ENCODE results near the gene TGFBR3. TPM values are rescaled to one million over a fixed set of nuclear protein-coding genes. Genes with fewer than 3 reads are reported as not detected.

The TGFBR3 gene
- total and polyA plus RNA-seq, 8 donors: 4.2 to 689 (median 71.5) TPM

DNA sequence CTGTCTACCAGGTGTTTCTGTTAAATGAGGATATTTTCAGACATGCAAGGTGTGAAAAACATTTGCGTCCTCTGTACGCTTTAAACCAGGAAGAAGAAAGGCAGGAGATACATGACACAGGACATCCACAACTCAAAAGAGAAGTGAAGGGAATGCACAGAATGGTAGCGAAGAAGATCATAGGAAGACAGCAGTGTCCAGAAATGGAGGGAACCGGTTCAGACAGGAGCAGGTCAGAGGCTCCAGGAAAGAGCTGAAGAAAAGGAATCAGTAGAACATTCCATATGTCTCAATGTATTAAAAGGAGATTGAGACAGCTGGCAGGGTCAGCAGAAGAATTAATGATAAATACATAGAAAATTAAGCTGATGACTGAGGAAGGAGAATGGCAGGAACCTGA lies 194.4 kb downstream of the TGFBR3 start:
- DNase-seq: no peak
- no peaks in the 10 kb centered on the region for H3K9me3 ChIP-seq
- H3K27me3 ChIP-seq: no peaks in the 10 kb centered on the region
- H3K27ac ChIP-seq: no peak overlapping the region
- WGBS, 5 donors: 94 to 98% (median 95%) methylated on average over 4 of the region's 4 CpGs
- peaks cover 0 to 11% (median 6%) of the 10 kb centered on the region in 4 donors for H3K36me3 ChIP-seq
- TF ChIP-seq POLR2A (IDR thresholded peaks at IDR 0.05) (no peak), EP300 (IDR thresholded peaks at IDR 0.05) (no peak), POLR2AphosphoS5 (IDR thresholded peaks at IDR 0.05) (no peak)
- TF ChIP-seq, protein P1, sequence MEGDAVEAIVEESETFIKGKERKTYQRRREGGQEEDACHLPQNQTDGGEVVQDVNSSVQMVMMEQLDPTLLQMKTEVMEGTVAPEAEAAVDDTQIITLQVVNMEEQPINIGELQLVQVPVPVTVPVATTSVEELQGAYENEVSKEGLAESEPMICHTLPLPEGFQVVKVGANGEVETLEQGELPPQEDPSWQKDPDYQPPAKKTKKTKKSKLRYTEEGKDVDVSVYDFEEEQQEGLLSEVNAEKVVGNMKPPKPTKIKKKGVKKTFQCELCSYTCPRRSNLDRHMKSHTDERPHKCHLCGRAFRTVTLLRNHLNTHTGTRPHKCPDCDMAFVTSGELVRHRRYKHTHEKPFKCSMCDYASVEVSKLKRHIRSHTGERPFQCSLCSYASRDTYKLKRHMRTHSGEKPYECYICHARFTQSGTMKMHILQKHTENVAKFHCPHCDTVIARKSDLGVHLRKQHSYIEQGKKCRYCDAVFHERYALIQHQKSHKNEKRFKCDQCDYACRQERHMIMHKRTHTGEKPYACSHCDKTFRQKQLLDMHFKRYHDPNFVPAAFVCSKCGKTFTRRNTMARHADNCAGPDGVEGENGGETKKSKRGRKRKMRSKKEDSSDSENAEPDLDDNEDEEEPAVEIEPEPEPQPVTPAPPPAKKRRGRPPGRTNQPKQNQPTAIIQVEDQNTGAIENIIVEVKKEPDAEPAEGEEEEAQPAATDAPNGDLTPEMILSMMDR (IDR thresholded peaks at IDR 0.05): no peak
- no peak overlapping the region for H3K4me3 ChIP-seq
- intact Hi-C loops (cut with DNase I; ENCODE audit: low total_unique reads): no loop called here
- peaks cover 0 to 46% (median 22%) of the 10 kb centered on the region in 4 donors for H3K4me1 ChIP-seq

DNA sequence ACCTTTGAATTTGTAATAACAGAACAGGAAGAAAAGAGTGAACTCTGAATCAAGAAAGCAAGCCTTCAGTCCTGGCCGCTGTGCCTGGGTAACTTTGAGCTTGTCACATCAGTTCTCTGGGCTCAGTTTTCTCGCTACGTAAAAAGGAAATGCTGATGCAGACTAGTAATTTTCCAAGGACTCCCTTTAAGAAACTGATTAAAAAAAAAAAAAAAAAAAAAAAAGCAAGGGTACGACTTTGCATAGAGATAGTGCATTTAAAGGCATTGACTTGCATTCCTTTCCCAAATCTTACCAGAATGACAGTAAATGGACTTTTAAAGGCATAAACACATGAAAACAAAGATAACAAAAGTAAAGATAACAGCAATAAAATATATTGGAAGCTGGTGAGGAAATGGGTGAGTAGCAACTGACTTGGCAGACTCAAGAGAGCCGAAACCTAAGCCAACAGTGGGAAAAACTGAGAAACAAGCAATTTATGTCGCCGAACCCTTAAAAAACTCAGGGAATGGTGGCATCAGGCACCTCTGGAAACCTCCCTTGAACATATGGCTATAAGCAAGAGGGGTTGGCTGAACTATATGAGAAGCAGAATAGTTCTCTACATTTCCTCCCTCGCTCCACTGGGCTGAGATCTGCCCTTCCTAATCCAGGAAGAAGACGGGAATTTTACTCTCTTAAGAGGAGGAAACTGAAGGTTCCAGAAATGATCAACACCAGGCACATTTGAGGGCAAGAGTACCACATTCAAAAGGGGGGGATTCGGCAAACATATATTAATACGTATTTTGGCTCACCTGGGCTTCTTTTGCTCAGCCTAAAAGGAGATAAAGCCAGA lies 196.1 kb downstream of the TGFBR3 start:
- no peak for DNase-seq
- intact Hi-C loops (cut with DNase I; ENCODE audit: low total_unique reads): no loop called here
- 73 to 85% (median 82%) methylated on average over 11 of the region's 11 CpGs for WGBS, 5 donors

DNA sequence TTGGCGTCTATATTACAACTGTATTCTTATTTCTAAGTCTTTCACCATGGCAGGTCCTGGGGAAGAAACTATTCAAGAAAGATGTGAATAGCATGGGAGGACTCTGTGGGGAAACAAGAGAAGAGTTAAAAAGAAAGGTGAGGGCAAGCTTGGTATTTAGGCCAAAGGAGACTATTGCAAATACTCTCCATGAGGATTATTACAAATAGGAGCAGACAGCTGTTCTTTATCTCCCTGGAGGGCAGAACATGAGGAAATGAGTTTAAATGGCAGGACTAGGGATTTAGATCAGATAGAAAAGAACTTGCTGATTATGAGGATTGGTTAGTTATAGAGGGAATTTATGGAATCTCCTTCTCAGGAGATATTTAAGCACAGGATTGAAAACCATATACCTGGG lies 198.5 kb downstream of the TGFBR3 start:
- Histone ChIP-seq H3K27ac (peak overlapping the region in 3 of 5 donors; percentile 11 to 41 (median 41)), H3K4me1 (peaks cover 4 to 53% (median 32%) of the 10 kb centered on the region in 4 donors), H3K27me3 (no peaks in the 10 kb centered on the region), H3K4me3 (no peak overlapping the region), H3K36me3 (peaks cover 8 to 12% (median 11%) of the 10 kb centered on the region in 4 donors), H3K9me3 (no peaks in the 10 kb centered on the region)
- 86 to 96% (median 91%) methylated on average over 1 of the region's 1 CpG for WGBS, 5 donors
- TF ChIP-seq POLR2AphosphoS5 (IDR thresholded peaks at IDR 0.05): no peak
- no peak for TF ChIP-seq POLR2A (IDR thresholded peaks at IDR 0.05)
- TF ChIP-seq EP300 (IDR thresholded peaks at IDR 0.05): no peak
- TF ChIP-seq, protein P1 (IDR thresholded peaks at IDR 0.05): no peak
- intact Hi-C loops (cut with DNase I; ENCODE audit: low total_unique reads): no loop called here
- no peak for DNase-seq

More for the DNA sequence above, 196.1 kb downstream of the TGFBR3 start:
- no peaks in the 10 kb centered on the region for H3K9me3 ChIP-seq
- H3K27me3 ChIP-seq: no peaks in the 10 kb centered on the region
- TF ChIP-seq POLR2AphosphoS5 (IDR thresholded peaks at IDR 0.05): no peak
- TF ChIP-seq, protein P1 (IDR thresholded peaks at IDR 0.05): no peak
- TF ChIP-seq EP300 (IDR thresholded peaks at IDR 0.05): no peak
- peak overlapping the region in 4 of 5 donors; percentile 21 to 61 (median 50) for H3K27ac ChIP-seq
- H3K36me3 ChIP-seq: peaks cover 0 to 5% (median 0%) of the 10 kb centered on the region in 4 donors
- no peak overlapping the region for H3K4me3 ChIP-seq
- H3K4me1 ChIP-seq: peaks cover 0 to 56% (median 29%) of the 10 kb centered on the region in 4 donors

DNA sequence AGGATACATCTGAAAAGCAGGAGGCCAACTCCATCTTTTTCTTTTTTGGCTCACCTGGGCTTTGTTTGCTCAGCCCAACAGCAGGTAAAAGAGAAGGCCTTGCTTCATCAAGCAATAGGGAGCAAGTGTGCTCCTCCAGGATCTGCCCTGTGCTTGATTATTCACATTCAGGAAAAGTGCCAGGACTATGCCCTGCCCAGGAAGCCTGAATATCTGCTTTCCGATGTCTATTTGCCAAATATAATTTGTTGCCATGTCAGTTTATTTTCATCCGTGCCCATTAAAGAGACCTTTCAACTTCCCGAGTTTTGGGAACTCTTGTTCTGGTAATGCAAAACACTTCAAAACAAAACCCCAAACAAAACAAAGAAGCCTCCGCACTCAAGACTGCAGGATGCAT lies 200.0 kb downstream of the TGFBR3 start:
- Histone ChIP-seq H3K36me3 (peaks cover 8 to 18% (median 15%) of the 10 kb centered on the region in 4 donors), H3K4me3 (no peak overlapping the region), H3K4me1 (peaks cover 4 to 53% (median 32%) of the 10 kb centered on the region in 4 donors), H3K9me3 (no peaks in the 10 kb centered on the region), H3K27ac (peak overlapping the region in 3 of 5 donors; percentile 41 to 47 (median 45)), H3K27me3 (no peaks in the 10 kb centered on the region)
- DNase-seq: no peak
- TF ChIP-seq EP300 (IDR thresholded peaks at IDR 0.05): no peak
- TF ChIP-seq, protein P1 (IDR thresholded peaks at IDR 0.05): no peak
- no peak for TF ChIP-seq POLR2A (IDR thresholded peaks at IDR 0.05)
- no peak for TF ChIP-seq POLR2AphosphoS5 (IDR thresholded peaks at IDR 0.05)
- intact Hi-C loops (cut with DNase I; ENCODE audit: low total_unique reads): no loop called here
- 44 to 61% (median 54%) methylated on average over 4 of the region's 4 CpGs for WGBS, 5 donors

Measured in stomach (tissue), 9 donors.